ENCODE measurements around the gene HSPA2.

The HSPA2 gene

GRCh38 chr14:64522591-64523355, 17.8 kb upstream of the HSPA2 start:
- Mint-ChIP-seq H3K36me3 (ENCODE audit: insufficient read depth) (peaks cover 55% of the 10 kb centered on the region), H3K9me3 (no peaks in the 10 kb centered on the region), H3K4me1 (ENCODE audit: low read depth in 2 of 2) (peaks cover 7 to 23% of the 10 kb centered on the region in 2 donors), H3K4me3 (no peak overlapping the region), H3K27ac (no peak overlapping the region), H3K27me3 (no peaks in the 10 kb centered on the region)
- ATAC-seq (replicated peaks), result peak; percentile 24
- DNase-seq, result no peak

- peak overlapping the region in 1 of 2 donors; percentile 14 for H3K27ac Mint-ChIP-seq
- no peaks in the 10 kb centered on the region for H3K27me3 Mint-ChIP-seq
- peaks cover 3 to 23% of the 10 kb centered on the region in 2 donors for H3K4me1 Mint-ChIP-seq (ENCODE audit: low read depth in 2 of 2)
- H3K4me3 Mint-ChIP-seq, result no peak overlapping the region
- ATAC-seq (replicated peaks) (no peak), DNase-seq (no peak)
- peaks cover 53% of the 10 kb centered on the region for H3K36me3 Mint-ChIP-seq (ENCODE audit: insufficient read depth)
- no peaks in the 10 kb centered on the region for H3K9me3 Mint-ChIP-seq
Observed at GRCh38 chr14:64525354-64525753, 15.2 kb upstream of the HSPA2 start.

GRCh38 chr14:64531567-64531966, 9.0 kb upstream of the HSPA2 start:
- Mint-ChIP-seq H3K27ac (peak overlapping the region; percentile 47 to 81), H3K4me1 (ENCODE audit: low read depth in 2 of 2) (peaks cover 0 to 16% of the 10 kb centered on the region in 2 donors), H3K27me3 (no peaks in the 10 kb centered on the region), H3K36me3 (ENCODE audit: insufficient read depth) (peaks cover 36% of the 10 kb centered on the region), H3K4me3 (no peak overlapping the region), H3K9me3 (no peaks in the 10 kb centered on the region)
- ATAC-seq (replicated peaks), result no peak
- no peak for DNase-seq

GRCh38 chr14:64536488-64537245, 3.9 kb upstream of the HSPA2 start:
- Mint-ChIP-seq H3K4me1 (ENCODE audit: low read depth in 2 of 2) (peaks cover 19 to 20% of the 10 kb centered on the region in 2 donors), H3K9me3 (no peaks in the 10 kb centered on the region), H3K36me3 (ENCODE audit: insufficient read depth) (peaks cover 31% of the 10 kb centered on the region), H3K27ac (no peak overlapping the region), H3K4me3 (no peak overlapping the region), H3K27me3 (peaks cover 0 to 8% of the 10 kb centered on the region in 2 donors)
- no peak for ATAC-seq (replicated peaks)
- DNase-seq, result no peak

- DNase-seq (no peak), ATAC-seq (replicated peaks) (no peak)
- Mint-ChIP-seq H3K9me3 (no peaks in the 10 kb centered on the region), H3K4me3 (peak overlapping the region; percentile 99), H3K36me3 (ENCODE audit: insufficient read depth) (peaks cover 23% of the 10 kb centered on the region), H3K27ac (peak overlapping the region; percentile 20 to 77), H3K27me3 (peaks cover 0 to 8% of the 10 kb centered on the region in 2 donors), H3K4me1 (ENCODE audit: low read depth in 2 of 2) (peaks cover 28% of the 10 kb centered on the region in 2 donors)
Observed at GRCh38 chr14:64541261-64541971, 875 bp downstream of the HSPA2 start.

GRCh38 chr14:64541972-64542835, 1.7 kb downstream of the HSPA2 start:
- Mint-ChIP-seq H3K9me3 (no peaks in the 10 kb centered on the region), H3K4me1 (ENCODE audit: low read depth in 2 of 2) (peaks cover 25 to 28% of the 10 kb centered on the region in 2 donors), H3K27me3 (peaks cover 0 to 8% of the 10 kb centered on the region in 2 donors), H3K4me3 (peak overlapping the region; percentile 99), H3K36me3 (ENCODE audit: insufficient read depth) (peaks cover 23% of the 10 kb centered on the region), H3K27ac (peak overlapping the region; percentile 20 to 77)
- DNase-seq (no peak), ATAC-seq (replicated peaks) (no peak)

- Mint-ChIP-seq H3K4me3 (peak overlapping the region; percentile 99), H3K27ac (no peak overlapping the region), H3K9me3 (no peaks in the 10 kb centered on the region), H3K36me3 (ENCODE audit: insufficient read depth) (peaks cover 23% of the 10 kb centered on the region), H3K4me1 (ENCODE audit: low read depth in 2 of 2) (peaks cover 25 to 28% of the 10 kb centered on the region in 2 donors), H3K27me3 (peaks cover 0 to 8% of the 10 kb centered on the region in 2 donors)
- ATAC-seq (replicated peaks) (no peak), DNase-seq (no peak)
Observed at GRCh38 chr14:64542836-64543201, 2.3 kb downstream of the HSPA2 start.

GRCh38 chr14:64544607-64545312, 4.2 kb downstream of the HSPA2 start:
- H3K4me1 Mint-ChIP-seq (ENCODE audit: low read depth in 2 of 2), result peaks cover 24 to 28% of the 10 kb centered on the region in 2 donors
- H3K36me3 Mint-ChIP-seq (ENCODE audit: insufficient read depth), result peaks cover 22% of the 10 kb centered on the region
- DNase-seq (no peak), ATAC-seq (replicated peaks) (no peak)
- H3K27me3 Mint-ChIP-seq, result peaks cover 0 to 8% of the 10 kb centered on the region in 2 donors
- H3K9me3 Mint-ChIP-seq, result no peaks in the 10 kb centered on the region
- no peak overlapping the region for H3K4me3 Mint-ChIP-seq
- no peak overlapping the region for H3K27ac Mint-ChIP-seq

- Mint-ChIP-seq H3K27ac (no peak overlapping the region), H3K36me3 (ENCODE audit: insufficient read depth) (no peaks in the 10 kb centered on the region), H3K4me1 (ENCODE audit: low read depth in 2 of 2) (peaks cover 6 to 14% of the 10 kb centered on the region in 2 donors), H3K4me3 (peak overlapping the region; percentile 42 to 54), H3K27me3 (peaks cover 0 to 12% of the 10 kb centered on the region in 2 donors), H3K9me3 (no peaks in the 10 kb centered on the region)
- ATAC-seq (replicated peaks) (no peak), DNase-seq (no peak)
Observed at GRCh38 chr14:64549016-64549415, 8.5 kb downstream of the HSPA2 start.

GRCh38 chr14:64549791-64550620, 9.5 kb downstream of the HSPA2 start, which contains the start of gene PPP1R36:
PPP1R36 (plus strand) TSS chr14:64549961; CDS start chr14:64549998, 37 bp downstream.
- DNase-seq (peak; percentile 26 to 39 (median 26)), ATAC-seq (replicated peaks) (peak; percentile 99)
- Mint-ChIP-seq H3K27me3 (peaks cover 0 to 12% of the 10 kb centered on the region in 2 donors), H3K9me3 (no peaks in the 10 kb centered on the region), H3K4me1 (ENCODE audit: low read depth in 2 of 2) (peaks cover 6 to 14% of the 10 kb centered on the region in 2 donors), H3K4me3 (peak within 1 kb of the TSS; percentile 42 to 70), H3K27ac (no peak within 1 kb of the TSS), H3K36me3 (ENCODE audit: insufficient read depth) (no peaks in the 10 kb centered on the region)

GRCh38 chr14:64550621-64551333, 10.2 kb downstream of the HSPA2 start:
- no peaks in the 10 kb centered on the region for H3K9me3 Mint-ChIP-seq
- no peak overlapping the region for H3K27ac Mint-ChIP-seq
- peaks cover 0 to 12% of the 10 kb centered on the region in 2 donors for H3K27me3 Mint-ChIP-seq
- H3K4me1 Mint-ChIP-seq (ENCODE audit: low read depth in 2 of 2), result peaks cover 6 to 14% of the 10 kb centered on the region in 2 donors
- ATAC-seq (replicated peaks) (no peak), DNase-seq (no peak)
- no peaks in the 10 kb centered on the region for H3K36me3 Mint-ChIP-seq (ENCODE audit: insufficient read depth)
- peak overlapping the region; percentile 42 to 70 for H3K4me3 Mint-ChIP-seq

All from effector memory CD8-positive, alpha-beta T cell (primary cell).